Gastroesophageal sphincter (tissue), 3 donors: ENCODE measurements around the gene PRRX1.

Experiments
- CTCF ChIP-seq, 4 experiments: fragments of 200-600 bp in 2 of 4; fragments of 450-650 bp in 2 of 4; sonication (generic) in 1 of 4; IDR thresholded peaks; one replicate each; pipeline ENCODE4 v1.5.1; 2017 to 2019; ENCODE audit warnings: antibody characterized with exemption in 4 of 4, mild to moderate bottlenecking in 2 of 4, moderate library complexity in 2 of 4
- POLR2A ChIP-seq, 2 donors: fragments of 450-650 bp; IDR thresholded peaks; one replicate each; pipeline ENCODE4 v1.6.1; 2017; ENCODE audit warnings: antibody characterized with exemption in 2 of 2, mild to moderate bottlenecking in 2 of 2, moderate library complexity in 1 of 2
- POLR2AphosphoS5 ChIP-seq: sonication (generic); formaldehyde crosslinking; IDR thresholded peaks from one replicate; pipeline ENCODE4 v1.6.1; 2017; ENCODE audit warnings: antibody characterized with exemption

- TF ChIP-seq POLR2AphosphoS5: no peak
- peak in 3 of 4 experiments; percentile 35 to 56 (median 49) for TF ChIP-seq CTCF (IDR thresholded peaks at IDR 0.05)
- no peak for TF ChIP-seq POLR2A (IDR thresholded peaks at IDR 0.05)
These were observed 7.1 kb downstream of the PRRX1 start for GRCh38 chr1:170670802-170671628.
